Neuronal stem cell (in vitro differentiated cells): ENCODE results near the gene CHRNG.

Experiments used
- DNase-seq: peaks from one replicate; pipeline ENCODE4 v3.0.0-alpha.2; 2013; ENCODE audit warnings: low spot score
- H2AFZ ChIP-seq: one replicate; pipeline ENCODE4 v1.6.1; 2013; ENCODE audit warnings: mild to moderate bottlenecking, low read length, inconsistent platforms
- H2AK5ac ChIP-seq: 2 replicates; pipeline ENCODE4 v1.6.1; 2013; ENCODE audit warnings: low read depth, mild to moderate bottlenecking, inconsistent platforms, low read length, moderate library complexity, mixed read lengths
- H2BK120ac ChIP-seq: 2 replicates; pipeline ENCODE4 v1.6.1; 2013; ENCODE audit warnings: low read depth, mild to moderate bottlenecking, inconsistent platforms, low read length, moderate library complexity, mixed read lengths
- H2BK12ac ChIP-seq: one replicate; pipeline ENCODE4 v1.6.1; 2013; ENCODE audit warnings: low read length, inconsistent platforms
- H2BK15ac ChIP-seq: 2 replicates; pipeline ENCODE4 v1.6.1; 2013; ENCODE audit warnings: mild to moderate bottlenecking, low read length, inconsistent platforms, mixed read lengths
- H2BK5ac ChIP-seq: one replicate; pipeline ENCODE4 v1.6.1; 2013; ENCODE audit warnings: inconsistent platforms, mild to moderate bottlenecking, low read length, moderate library complexity
- H3K14ac ChIP-seq: one replicate; pipeline ENCODE4 v1.6.1; 2013; ENCODE audit warnings: low read length, inconsistent platforms
- H3K18ac ChIP-seq: 2 replicates; pipeline ENCODE4 v1.6.1; 2013; ENCODE audit warnings: low read length, inconsistent platforms
- H3K23ac ChIP-seq: 2 replicates; pipeline ENCODE4 v1.6.1; 2013; ENCODE audit warnings: low read depth, mild to moderate bottlenecking, mixed read lengths, low read length, inconsistent platforms; ENCODE audit not compliant: poor library complexity
- H3K27ac ChIP-seq: replicated peaks from 3 replicates; pipeline ENCODE4 v1.5.1; 2013; ENCODE audit warnings: low read length, inconsistent platforms
- H3K27me3 ChIP-seq, 3 experiments: 2 replicates each; pipeline ENCODE4 v1.6.1; 2013; ENCODE audit warnings: low read length in 3 of 3, mild to moderate bottlenecking in 2 of 3, inconsistent platforms in 1 of 3, low read depth in 1 of 3, mixed read lengths in 1 of 3, moderate library complexity in 1 of 3; ENCODE audit not compliant: control insufficient read depth in 3 of 3, insufficient read depth in 3 of 3
- H3K36me3 ChIP-seq, 2 donors: replicated peaks in 1 of 2; 2 replicates each; pipeline ENCODE4 v1.6.1; 2013; ENCODE audit warnings: low read length in 2 of 2; ENCODE audit not compliant: control insufficient read depth in 2 of 2, insufficient read depth in 2 of 2
- H3K4ac ChIP-seq: 2 replicates; pipeline ENCODE4 v1.6.1; 2013; ENCODE audit warnings: inconsistent platforms, mild to moderate bottlenecking, low read length, moderate library complexity
- H3K4me1 ChIP-seq, 2 donors: 1 replicate in 1 of 2; 2 replicates in 1 of 2; pipeline ENCODE4 v1.6.1; 2013; ENCODE audit warnings: low read length in 2 of 2, low read depth in 1 of 2; ENCODE audit not compliant: control insufficient read depth in 2 of 2, insufficient read depth in 1 of 2
- H3K4me2 ChIP-seq: one replicate; pipeline ENCODE4 v1.6.1; 2013; ENCODE audit warnings: mild to moderate bottlenecking, low read length, inconsistent platforms; ENCODE audit not compliant: insufficient read depth, poor library complexity, severe bottlenecking
- H3K4me3 ChIP-seq, 2 donors: 2 replicates each; pipeline ENCODE4 v1.5.1; 2013; ENCODE audit warnings: low read length in 2 of 2, mild to moderate bottlenecking in 2 of 2, inconsistent platforms in 1 of 2, moderate library complexity in 1 of 2
- H3K79me1 ChIP-seq: one replicate; pipeline ENCODE4 v1.6.1; 2013; ENCODE audit warnings: low read depth, mild to moderate bottlenecking, inconsistent platforms, low read length, moderate library complexity
- H3K9ac ChIP-seq: one replicate; pipeline ENCODE4 v1.6.1; 2013; ENCODE audit warnings: mild to moderate bottlenecking, low read depth, low read length, inconsistent platforms; ENCODE audit not compliant: poor library complexity
- H3K9me3 ChIP-seq, 2 donors: replicated peaks in 1 of 2; 2 replicates each; pipeline versions ENCODE3 to v1.6.1; 2013; ENCODE audit warnings: low read length in 2 of 2, mild to moderate bottlenecking in 2 of 2, inconsistent platforms in 1 of 2, low read depth in 1 of 2, mixed read lengths in 1 of 2, moderate library complexity in 1 of 2; ENCODE audit not compliant: control insufficient read depth in 2 of 2, insufficient read depth in 1 of 2
- H4K8ac ChIP-seq: one replicate; pipeline ENCODE4 v1.6.1; 2013; ENCODE audit warnings: low read depth, mild to moderate bottlenecking, inconsistent platforms, low read length, moderate library complexity
- H4K91ac ChIP-seq: one replicate; pipeline ENCODE4 v1.6.1; 2013; ENCODE audit warnings: low read length, low read depth, mild to moderate bottlenecking, inconsistent platforms; ENCODE audit not compliant: poor library complexity
- WGBS, 2 donors: extraction: QIAGEN DNeasy Blood & Tissue Kit; methylation state at CpG; one replicate each; pipeline ENCODE4 v1.1.7; 2013; ENCODE audit warnings: missing lambda C conversion rate in 2 of 2, mixed read lengths in 1 of 2; ENCODE audit not compliant: insufficient read length in 2 of 2, insufficient replicate concordance in 1 of 2; ENCODE audit errors: extremely low coverage in 2 of 2; 5-methylcytosine and 5-hydroxymethylcytosine counted together

The CHRNG gene

DNA sequence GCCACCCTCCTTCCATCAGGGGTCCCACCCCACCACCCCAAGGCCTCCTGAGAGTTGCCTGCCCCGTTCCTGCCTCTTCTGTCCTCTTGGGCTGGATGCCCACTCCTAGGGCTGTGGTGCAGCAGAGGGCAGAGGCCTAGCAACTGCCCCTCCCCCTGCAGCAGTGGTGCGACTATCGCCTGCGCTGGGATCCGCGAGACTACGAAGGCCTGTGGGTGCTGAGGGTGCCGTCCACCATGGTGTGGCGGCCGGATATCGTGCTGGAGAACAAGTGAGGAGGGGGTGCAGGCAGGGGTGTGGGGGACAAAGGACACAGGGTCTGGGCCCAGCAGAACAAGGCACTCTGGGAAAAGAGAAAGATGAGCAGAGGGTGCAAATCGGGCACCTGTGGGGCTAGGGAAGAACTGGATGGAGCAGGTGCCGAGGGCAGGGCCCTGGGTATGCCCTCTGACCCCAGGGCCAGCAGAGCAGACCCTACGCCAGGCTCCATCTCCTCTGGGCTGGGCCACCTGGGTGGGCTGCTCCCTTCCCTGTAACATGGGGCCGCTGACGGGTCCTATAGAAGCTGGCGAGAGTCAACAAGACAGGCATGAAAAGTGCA, 1.0 kb downstream of the CHRNG start:
- Histone ChIP-seq H3K27me3 (no peaks in the 10 kb centered on the region), H4K91ac (no peak overlapping the region), H3K27ac (no peak overlapping the region), H3K9me3 (peaks cover 0 to 2% of the 10 kb centered on the region in 2 donors), H2BK5ac (peak overlapping the region; percentile 19), H3K18ac (peak overlapping the region; percentile 55), H3K79me1 (peaks cover 5% of the 10 kb centered on the region), H2AK5ac (peak overlapping the region; percentile 48), H3K4me2 (no peak overlapping the region), H3K23ac (peak overlapping the region; percentile 6), H2BK12ac (no peak overlapping the region), H4K8ac (no peak overlapping the region), H3K4me1 (peaks cover 6 to 15% of the 10 kb centered on the region in 2 donors), H3K36me3 (peaks cover 5 to 7% of the 10 kb centered on the region in 2 donors), H2AFZ (no peak overlapping the region), H2BK15ac (peak overlapping the region; percentile 71), H3K14ac (no peak overlapping the region), H3K4me3 (no peak overlapping the region), H3K4ac (no peak overlapping the region), H2BK120ac (no peak overlapping the region), H3K9ac (peak overlapping the region; percentile 7)
- no peak for DNase-seq
- WGBS, 2 donors, result no CpG with 5 or more reads among the region's 17 CpGs

DNA sequence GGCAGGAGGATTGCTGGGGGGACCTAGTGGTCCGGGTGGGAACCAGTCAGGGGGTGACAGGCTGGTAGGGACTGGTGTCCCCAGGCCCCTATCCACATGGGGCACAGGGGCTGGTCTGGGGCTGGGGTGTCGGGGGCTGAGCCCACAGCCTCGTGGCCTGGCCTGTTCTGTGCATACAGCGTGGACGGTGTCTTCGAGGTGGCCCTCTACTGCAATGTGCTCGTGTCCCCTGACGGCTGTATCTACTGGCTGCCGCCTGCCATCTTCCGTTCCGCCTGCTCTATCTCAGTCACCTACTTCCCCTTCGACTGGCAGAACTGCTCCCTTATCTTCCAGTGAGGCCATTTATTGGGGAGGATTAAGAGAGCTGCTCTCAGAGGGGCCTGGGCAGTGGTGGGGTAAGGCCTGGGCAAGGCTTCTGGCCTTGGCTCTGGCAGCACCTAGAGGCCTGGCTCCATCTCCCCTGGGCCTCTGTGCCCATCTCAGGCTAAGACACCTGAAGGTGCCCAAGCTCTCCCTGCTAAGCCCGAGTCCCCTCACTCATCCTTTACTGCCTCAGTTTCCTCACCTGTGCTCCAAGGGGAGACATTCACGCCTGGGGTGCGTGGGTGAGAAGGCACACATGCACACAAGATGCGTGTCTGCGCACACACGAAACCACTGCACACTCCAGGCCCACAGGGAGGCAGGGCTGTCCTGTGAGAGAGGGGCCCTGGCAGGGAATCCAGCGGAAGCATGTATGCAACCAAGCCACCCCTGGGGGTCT, 1.9 kb downstream of the CHRNG start:
- H3K4me3 ChIP-seq, result no peak overlapping the region
- no peak for DNase-seq

GRCh38 chr2:232541961-232542714, 2.6 kb downstream of the CHRNG start:
- Histone ChIP-seq H3K27me3 (no peaks in the 10 kb centered on the region), H3K4me1 (peaks cover 6 to 15% of the 10 kb centered on the region in 2 donors), H3K23ac (no peak overlapping the region), H4K91ac (no peak overlapping the region), H3K4me2 (no peak overlapping the region), H4K8ac (no peak overlapping the region), H3K14ac (no peak overlapping the region), H2BK12ac (no peak overlapping the region), H3K9me3 (no peaks in the 10 kb centered on the region), H3K79me1 (peaks cover 6% of the 10 kb centered on the region), H2BK120ac (no peak overlapping the region), H3K18ac (peak overlapping the region; percentile 11), H2AFZ (no peak overlapping the region), H2BK5ac (no peak overlapping the region), H2AK5ac (no peak overlapping the region), H3K36me3 (peaks cover 11 to 23% of the 10 kb centered on the region in 2 donors), H2BK15ac (no peak overlapping the region), H3K9ac (no peak overlapping the region), H3K27ac (no peak overlapping the region), H3K4ac (no peak overlapping the region), H3K4me3 (no peak overlapping the region)
- DNase-seq, result no peak
- WGBS, 2 donors, result no CpG with 5 or more reads among the region's 9 CpGs

More for the DNA sequence above, 1.9 kb downstream of the CHRNG start:
- Histone ChIP-seq H4K91ac (no peak overlapping the region), H3K79me1 (peaks cover 5% of the 10 kb centered on the region), H3K4ac (no peak overlapping the region), H3K14ac (no peak overlapping the region), H3K36me3 (peaks cover 5 to 15% of the 10 kb centered on the region in 2 donors), H2BK120ac (no peak overlapping the region), H3K9ac (no peak overlapping the region), H2BK15ac (no peak overlapping the region), H2BK12ac (no peak overlapping the region), H3K27me3 (no peaks in the 10 kb centered on the region), H3K18ac (no peak overlapping the region), H2AK5ac (no peak overlapping the region), H4K8ac (no peak overlapping the region), H3K9me3 (no peaks in the 10 kb centered on the region), H3K27ac (no peak overlapping the region), H3K4me1 (peaks cover 6 to 15% of the 10 kb centered on the region in 2 donors), H2AFZ (no peak overlapping the region), H3K23ac (no peak overlapping the region), H2BK5ac (no peak overlapping the region), H3K4me2 (no peak overlapping the region)
- WGBS, 2 donors, result no CpG with 5 or more reads among the region's 19 CpGs
